Stimulated activated naive CD4-positive, alpha-beta T cell (primary cell): ENCODE results near the gene PTPRR.

ENCODE experiments used
- DNase-seq, 6 experiments: peaks; one replicate each; lab custom pipeline; 2025; lab: John Stamatoyannopoulos, UW

The PTPRR gene

DNA sequence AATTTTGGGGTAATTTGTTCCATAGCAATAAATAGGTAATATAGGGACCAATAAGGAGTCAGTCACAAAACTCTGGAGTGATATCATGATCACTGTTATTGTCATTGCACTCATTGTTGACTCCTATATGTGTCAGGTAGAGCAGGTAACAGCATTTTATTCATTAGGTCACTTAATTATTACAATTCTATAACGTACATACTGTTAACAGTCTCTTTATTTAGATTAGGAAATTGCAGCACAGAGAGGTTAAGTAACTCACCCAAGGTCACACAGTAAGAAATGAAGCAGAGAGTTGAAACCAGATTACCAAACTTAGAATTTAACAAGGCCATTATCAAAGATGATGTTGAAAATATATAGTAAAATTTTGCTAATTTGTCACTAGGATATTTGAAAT, 233.6 kb downstream of the PTPRR start:
- DNase-seq = no peak

DNA sequence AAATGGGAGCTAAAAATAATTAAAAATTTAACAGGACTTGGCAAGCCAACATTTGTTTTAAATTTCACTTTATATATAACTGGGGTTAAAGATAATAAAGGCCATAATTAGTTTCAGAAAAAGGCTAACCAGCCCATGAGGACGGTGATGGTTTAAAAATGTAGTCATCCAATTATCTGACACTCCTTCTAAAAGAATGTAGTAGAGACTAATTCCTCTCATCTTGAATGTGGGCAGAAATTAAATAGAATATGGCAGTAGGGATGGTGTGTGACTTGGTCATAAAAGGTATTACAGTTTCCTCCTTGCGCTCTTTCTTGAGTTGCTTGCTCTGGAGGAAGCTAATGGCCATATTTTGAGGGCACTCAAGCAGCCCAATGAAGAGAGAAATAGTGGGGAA, 234.2 kb downstream of the PTPRR start:
- DNase-seq = no peak

DNA sequence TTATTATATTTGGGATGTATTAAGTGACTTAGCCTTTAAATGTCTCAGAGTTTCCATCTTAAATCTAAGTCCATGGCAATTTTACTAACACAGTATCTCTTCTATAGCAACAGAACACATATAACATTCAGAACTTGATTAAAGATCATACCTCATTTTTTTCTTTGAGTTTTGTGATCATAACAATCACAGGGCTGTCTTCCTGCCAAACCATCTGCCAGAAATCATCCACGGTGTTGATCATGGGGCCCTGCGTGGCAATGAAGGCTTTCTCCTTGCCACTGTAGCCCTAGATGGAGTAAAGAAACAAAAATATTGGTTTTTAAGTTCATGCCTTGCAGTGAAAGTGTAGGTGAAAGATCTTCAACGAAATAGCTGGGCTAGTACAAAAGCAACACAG, 236.6 kb downstream of the PTPRR start:
- no peak for DNase-seq

DNA sequence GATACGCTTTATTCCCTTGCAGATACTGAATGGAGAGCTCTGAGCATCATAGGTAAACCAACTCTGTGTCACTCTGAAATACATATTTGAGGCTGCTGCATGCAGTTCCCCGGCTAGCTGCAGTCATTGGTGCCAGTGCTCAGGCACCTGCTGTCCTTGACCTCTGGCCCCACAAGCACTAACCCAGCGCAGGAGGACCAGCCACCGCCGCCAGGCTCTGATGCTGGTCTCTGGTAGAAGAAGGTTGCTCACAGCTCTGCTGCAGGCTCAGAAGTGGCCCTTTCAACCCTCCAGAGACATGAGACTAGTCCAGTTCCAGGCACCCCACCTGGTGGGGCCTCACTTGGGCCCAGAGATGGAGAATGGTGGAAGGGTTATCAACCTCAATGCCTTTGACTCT, 248.8 kb downstream of the PTPRR start:
- no peak for DNase-seq

DNA sequence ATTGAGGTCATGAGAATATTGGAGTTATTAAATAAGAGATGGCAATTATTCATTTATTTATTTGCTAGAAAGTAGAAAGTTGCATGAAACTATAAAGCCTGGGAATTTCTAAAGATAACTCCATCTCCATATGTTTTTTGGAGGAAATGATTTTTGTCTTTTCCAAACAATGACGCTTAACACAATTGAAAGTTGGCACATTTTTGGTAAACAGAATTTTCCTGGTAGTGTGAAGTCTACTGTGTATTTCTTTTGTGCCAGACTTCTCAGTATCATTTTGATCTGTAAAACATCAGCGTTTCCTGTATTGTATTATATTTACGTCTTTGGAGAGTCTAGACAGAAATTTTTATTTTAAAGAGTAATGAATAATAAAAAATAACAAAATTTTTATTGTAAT, 249.6 kb downstream of the PTPRR start:
- DNase-seq = no peak

DNA sequence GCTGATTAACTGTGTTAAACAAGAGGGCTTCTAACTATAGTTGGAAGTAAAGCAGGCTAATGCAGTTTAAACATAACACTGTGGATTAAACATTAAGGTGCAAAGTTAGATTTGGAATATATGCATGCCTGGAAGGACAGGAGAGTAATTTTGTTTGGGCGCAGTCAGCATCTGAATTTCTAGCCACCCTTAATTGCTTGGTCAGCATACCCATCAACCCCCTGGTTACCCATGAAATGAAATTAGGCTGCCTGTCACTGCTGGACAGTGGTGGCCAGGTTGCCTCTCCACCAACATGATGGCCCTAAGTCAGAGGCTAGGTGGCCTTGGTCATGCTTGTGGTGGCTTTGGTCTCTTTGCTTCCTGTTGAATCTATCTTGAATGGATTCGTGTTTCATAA, 253.3 kb downstream of the PTPRR start:
- no peak for DNase-seq

DNA sequence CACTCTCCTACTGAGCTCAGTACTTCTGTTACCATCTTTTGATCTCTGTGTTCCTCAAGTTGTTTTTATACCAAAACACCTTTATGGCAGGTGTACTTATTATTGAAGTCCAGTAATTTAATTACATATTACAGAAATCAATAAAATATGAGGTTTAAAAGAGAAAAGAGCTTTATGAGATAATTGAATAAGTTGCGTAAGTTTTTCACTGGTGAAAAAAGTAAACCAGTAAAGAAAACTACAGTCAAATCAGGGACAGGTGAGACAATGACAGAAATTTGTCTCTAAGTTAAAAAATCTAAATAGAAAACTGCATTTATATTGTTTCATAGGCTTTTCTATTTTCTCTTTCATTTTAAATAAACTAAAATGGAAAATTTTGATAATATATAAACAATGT, 254.2 kb downstream of the PTPRR start:
- DNase-seq = no peak

GRCh38 chr12:70664465-70664881, 256.1 kb downstream of the PTPRR start:
- no peak for DNase-seq

DNA sequence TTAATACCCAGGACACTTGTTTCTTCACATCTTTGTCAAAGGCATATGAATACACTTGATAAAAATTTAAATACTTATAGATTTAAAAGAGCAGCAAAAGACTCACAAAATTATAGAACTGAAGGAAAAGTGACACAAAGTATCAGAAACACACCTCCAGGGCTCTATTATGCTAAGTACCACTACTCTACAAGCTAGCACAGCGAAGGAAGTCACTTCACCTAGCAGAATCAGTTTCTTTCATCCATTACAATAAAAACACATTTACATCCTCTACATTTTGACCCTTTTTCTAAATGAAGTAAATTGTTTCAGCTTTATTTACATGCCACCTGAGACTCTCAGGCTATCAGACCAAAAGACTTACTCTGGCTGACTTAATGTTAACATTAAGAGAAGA, 256.7 kb downstream of the PTPRR start:
- DNase-seq = no peak

DNA sequence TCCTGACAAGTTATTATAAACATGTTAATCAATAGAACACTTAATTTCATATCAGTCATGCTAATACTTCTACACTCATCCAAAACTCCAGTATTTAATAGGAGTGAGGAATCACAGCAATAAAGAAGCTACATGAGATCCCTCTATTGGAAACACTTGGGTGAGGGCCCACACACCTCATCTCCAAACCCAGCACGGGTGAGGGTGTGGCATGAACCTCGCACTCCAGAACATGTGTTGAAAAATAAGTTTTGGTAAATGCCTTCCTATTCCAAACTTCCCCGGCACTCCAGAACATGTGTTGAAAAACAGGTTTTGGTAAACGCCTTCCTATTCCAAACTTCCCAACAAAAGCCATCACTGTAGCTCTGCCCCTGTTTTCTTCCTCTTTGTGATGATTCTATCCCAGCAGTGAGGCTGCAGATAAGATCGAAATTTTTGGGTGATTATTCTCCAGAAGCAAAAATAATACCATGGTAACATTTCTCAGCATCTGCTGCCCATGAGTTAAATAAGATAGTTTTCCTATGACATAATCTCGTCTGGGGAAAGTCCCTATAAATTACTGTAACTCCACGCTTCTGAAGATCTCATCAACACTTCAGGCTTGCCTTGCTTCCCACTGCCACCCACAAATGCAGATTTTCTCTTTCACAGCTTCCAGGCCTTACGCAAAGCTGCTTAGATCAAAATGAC, 258.9 kb downstream of the PTPRR start:
- no peak for DNase-seq

- DNase-seq = no peak
Measured at GRCh38 chr12:70660620-70661219, 259.8 kb downstream of the PTPRR start.

- DNase-seq = no peak
Measured at GRCh38 chr12:70660002-70660604, 260.4 kb downstream of the PTPRR start.

DNA sequence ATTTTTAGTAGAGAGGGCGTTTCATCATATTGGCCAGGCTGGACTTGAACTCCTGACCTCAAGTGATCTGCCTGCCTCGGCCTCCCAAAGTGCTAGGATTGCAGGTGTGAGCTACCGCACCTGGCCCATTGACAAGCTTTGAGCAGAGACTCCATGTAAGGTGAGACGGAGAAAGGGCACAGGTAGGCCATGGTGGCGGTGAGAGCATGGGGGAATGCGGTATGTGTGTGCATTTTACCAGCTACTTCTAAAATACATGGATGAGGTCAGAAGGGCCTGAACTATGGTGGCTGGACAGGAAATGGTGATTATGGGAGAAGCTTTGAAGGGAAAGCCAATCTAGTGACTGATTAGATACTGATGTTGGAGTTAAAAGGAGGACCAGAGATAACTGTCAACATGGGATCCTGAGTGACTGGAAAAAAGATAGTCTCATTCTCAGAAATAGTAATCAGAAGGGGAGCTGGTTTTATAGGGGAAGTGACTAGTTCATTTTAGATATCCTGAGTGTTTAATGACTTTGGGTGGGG, 261.4 kb downstream of the PTPRR start:
- no peak for DNase-seq

DNA sequence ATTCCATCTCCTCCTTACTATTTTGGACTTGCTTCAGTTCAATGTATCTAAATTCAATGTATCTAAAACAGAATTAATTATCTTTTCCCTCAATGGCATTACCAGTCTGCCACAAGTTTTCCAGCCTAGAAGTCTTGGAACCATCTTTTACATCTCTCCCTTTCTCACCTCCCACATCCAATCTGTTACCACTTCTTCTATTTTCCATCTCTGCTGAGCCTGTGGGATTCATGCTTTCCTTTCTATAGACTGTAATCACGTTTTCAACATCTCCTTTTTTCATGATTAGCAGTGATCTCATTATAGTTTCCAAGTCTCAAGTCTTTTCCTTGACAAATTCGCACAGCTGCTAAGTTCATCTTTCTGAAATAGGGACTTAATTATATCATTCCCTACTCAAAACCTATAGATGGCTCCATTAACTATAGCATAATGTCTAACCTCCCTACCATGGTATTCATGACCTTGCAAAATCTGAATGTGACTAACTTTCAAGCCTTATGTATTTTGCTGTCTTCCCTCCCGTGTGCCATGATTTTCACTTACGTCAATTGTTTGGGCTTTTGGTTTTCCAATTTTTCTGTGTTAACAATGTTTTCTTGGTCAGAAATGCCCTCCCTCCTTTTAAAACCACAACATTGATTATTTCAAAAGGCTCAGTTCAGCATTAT, 262.8 kb downstream of the PTPRR start:
- DNase-seq = no peak

- DNase-seq = no peak
Measured at GRCh38 chr12:70652451-70652850, 268.1 kb downstream of the PTPRR start.

DNA sequence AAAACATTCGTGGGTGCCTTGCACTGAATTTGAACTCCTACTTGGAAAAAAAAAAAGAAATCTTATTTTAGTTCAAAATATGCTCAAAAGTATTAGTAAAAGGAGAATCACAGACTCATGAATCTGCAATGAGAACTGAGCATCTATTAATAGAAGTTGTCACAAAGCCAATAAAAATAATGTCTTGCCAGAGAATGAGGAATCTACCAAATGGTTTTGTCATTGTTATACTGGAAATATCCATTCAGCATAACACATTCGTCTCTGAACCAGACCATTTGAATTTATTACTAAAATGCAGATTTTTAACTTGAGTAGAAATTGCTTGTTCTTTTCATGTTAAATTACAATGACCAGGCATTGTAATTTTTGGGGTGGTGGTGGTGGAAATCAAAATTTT, 271.7 kb downstream of the PTPRR start:
- no peak for DNase-seq

GRCh38 chr12:70648191-70648590, 272.3 kb downstream of the PTPRR start:
- DNase-seq = no peak

- DNase-seq = no peak
Measured at GRCh38 chr12:70646850-70647249, 273.7 kb downstream of the PTPRR start.

- DNase-seq = no peak
Measured at GRCh38 chr12:70645494-70646317, 274.8 kb downstream of the PTPRR start.

GRCh38 chr12:70644861-70645260, 275.7 kb downstream of the PTPRR start:
- no peak for DNase-seq

GRCh38 chr12:70643939-70644338, 276.6 kb downstream of the PTPRR start:
- DNase-seq = no peak

DNA sequence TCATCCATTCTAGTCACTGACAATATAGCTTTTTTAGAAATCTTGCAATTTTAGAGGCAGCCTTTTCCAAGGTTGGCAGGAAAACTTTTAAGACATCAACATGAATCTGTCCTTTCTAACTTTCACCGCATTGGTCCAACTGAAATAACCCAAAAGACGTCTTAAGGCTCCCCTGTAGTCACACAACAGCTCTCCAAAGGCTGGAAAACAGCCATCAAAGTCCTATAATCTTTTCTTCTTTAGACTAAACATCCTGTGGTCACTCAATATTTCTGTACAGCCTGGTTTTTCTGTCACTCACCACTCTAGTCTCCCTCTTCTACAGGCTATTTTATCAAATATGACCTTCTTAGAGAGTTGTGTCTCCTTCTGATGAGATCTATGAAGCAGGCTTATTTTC, 278.8 kb downstream of the PTPRR start:
- DNase-seq = no peak
